Measurements from ENCODE around the gene TRPM3.

DNA sequence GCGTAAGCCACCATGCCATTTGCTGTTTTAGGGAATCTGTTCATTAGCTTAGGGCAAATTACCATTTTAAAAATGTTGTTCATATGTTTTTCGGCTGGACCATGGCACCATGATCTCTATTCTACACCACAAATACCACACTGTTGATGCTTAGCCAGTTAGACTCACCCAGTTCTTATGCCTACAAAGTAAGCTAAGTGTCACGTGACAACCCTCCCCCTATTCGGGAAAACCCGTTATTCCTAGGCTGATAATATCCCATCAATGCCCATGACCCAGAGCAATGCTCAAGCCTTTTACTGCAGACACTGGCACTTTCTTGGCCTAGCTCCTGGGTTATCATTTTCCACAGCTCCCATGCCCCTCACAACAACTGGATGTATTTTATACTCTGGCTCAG is 426.7 kb downstream of the TRPM3 start:
- TF ChIP-seq POLR2A (IDR thresholded peaks at IDR 0.05), result no peak
- TF ChIP-seq, protein P1, sequence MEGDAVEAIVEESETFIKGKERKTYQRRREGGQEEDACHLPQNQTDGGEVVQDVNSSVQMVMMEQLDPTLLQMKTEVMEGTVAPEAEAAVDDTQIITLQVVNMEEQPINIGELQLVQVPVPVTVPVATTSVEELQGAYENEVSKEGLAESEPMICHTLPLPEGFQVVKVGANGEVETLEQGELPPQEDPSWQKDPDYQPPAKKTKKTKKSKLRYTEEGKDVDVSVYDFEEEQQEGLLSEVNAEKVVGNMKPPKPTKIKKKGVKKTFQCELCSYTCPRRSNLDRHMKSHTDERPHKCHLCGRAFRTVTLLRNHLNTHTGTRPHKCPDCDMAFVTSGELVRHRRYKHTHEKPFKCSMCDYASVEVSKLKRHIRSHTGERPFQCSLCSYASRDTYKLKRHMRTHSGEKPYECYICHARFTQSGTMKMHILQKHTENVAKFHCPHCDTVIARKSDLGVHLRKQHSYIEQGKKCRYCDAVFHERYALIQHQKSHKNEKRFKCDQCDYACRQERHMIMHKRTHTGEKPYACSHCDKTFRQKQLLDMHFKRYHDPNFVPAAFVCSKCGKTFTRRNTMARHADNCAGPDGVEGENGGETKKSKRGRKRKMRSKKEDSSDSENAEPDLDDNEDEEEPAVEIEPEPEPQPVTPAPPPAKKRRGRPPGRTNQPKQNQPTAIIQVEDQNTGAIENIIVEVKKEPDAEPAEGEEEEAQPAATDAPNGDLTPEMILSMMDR (IDR thresholded peaks at IDR 0.05), result no peak

Measured in adrenal gland (tissue), 5 donors.